Tibial nerve (tissue), 4 donors: ENCODE results near the gene METTL8.

Experiments
- EP300 ChIP-seq, 2 donors: sonication (generic); formaldehyde crosslinking; IDR thresholded peaks; one replicate each; pipeline ENCODE4 v1.6.1; 2017; ENCODE audit warnings: antibody characterized with exemption in 2 of 2, mild to moderate bottlenecking in 1 of 2
- POLR2A ChIP-seq, 2 donors: fragments of 450-650 bp; IDR thresholded peaks; one replicate each; pipeline ENCODE4 v1.6.1; 2017; ENCODE audit warnings: antibody characterized with exemption in 2 of 2, mild to moderate bottlenecking in 2 of 2, moderate library complexity in 2 of 2
- TF ChIP-seq, protein P1 (sequence below), 5 experiments: fragments of 200-600 bp in 3 of 5; fragments of 450-650 bp in 2 of 5; sonication (generic) in 3 of 5; IDR thresholded peaks; one replicate each; pipeline ENCODE4 v1.5.1; 2016 to 2019; ENCODE audit warnings: antibody characterized with exemption in 5 of 5, mild to moderate bottlenecking in 3 of 5, moderate library complexity in 2 of 5

- TF ChIP-seq POLR2A (IDR thresholded peaks at IDR 0.05), result no peak
- TF ChIP-seq, protein P1, sequence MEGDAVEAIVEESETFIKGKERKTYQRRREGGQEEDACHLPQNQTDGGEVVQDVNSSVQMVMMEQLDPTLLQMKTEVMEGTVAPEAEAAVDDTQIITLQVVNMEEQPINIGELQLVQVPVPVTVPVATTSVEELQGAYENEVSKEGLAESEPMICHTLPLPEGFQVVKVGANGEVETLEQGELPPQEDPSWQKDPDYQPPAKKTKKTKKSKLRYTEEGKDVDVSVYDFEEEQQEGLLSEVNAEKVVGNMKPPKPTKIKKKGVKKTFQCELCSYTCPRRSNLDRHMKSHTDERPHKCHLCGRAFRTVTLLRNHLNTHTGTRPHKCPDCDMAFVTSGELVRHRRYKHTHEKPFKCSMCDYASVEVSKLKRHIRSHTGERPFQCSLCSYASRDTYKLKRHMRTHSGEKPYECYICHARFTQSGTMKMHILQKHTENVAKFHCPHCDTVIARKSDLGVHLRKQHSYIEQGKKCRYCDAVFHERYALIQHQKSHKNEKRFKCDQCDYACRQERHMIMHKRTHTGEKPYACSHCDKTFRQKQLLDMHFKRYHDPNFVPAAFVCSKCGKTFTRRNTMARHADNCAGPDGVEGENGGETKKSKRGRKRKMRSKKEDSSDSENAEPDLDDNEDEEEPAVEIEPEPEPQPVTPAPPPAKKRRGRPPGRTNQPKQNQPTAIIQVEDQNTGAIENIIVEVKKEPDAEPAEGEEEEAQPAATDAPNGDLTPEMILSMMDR (IDR thresholded peaks at IDR 0.05), result no peak
- no peak for TF ChIP-seq EP300 (IDR thresholded peaks at IDR 0.05)
Measured at GRCh38 chr2:171289316-171289715, 144.5 kb downstream of the METTL8 start.
